ENCODE data around the gene CHST11.

GRCh38 chr12:104464899-104465298 is 8.2 kb downstream of the CHST11 start:
- TF ChIP-seq POLR2A (IDR thresholded peaks at IDR 0.05; ENCODE audit: low read depth, low read length): no peak
- TF ChIP-seq, protein P1, sequence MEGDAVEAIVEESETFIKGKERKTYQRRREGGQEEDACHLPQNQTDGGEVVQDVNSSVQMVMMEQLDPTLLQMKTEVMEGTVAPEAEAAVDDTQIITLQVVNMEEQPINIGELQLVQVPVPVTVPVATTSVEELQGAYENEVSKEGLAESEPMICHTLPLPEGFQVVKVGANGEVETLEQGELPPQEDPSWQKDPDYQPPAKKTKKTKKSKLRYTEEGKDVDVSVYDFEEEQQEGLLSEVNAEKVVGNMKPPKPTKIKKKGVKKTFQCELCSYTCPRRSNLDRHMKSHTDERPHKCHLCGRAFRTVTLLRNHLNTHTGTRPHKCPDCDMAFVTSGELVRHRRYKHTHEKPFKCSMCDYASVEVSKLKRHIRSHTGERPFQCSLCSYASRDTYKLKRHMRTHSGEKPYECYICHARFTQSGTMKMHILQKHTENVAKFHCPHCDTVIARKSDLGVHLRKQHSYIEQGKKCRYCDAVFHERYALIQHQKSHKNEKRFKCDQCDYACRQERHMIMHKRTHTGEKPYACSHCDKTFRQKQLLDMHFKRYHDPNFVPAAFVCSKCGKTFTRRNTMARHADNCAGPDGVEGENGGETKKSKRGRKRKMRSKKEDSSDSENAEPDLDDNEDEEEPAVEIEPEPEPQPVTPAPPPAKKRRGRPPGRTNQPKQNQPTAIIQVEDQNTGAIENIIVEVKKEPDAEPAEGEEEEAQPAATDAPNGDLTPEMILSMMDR (IDR thresholded peaks at IDR 0.05 in 2 of 3, conservative IDR thresholded peaks at IDR 0.05 in 1 of 3; ENCODE audit: control insufficient read depth in 2 of 3, extremely low read depth in 1 of 3, insufficient read depth in 1 of 3, low read depth in 3 of 3, low read length in 3 of 3): no peak
- TF ChIP-seq SP1 (IDR thresholded peaks at IDR 0.05; ENCODE audit: low read depth, low read length): no peak
- no peak for TF ChIP-seq SREBF2 (IDR thresholded peaks at IDR 0.05; ENCODE audit: low read length)
- TF ChIP-seq, protein P2, sequence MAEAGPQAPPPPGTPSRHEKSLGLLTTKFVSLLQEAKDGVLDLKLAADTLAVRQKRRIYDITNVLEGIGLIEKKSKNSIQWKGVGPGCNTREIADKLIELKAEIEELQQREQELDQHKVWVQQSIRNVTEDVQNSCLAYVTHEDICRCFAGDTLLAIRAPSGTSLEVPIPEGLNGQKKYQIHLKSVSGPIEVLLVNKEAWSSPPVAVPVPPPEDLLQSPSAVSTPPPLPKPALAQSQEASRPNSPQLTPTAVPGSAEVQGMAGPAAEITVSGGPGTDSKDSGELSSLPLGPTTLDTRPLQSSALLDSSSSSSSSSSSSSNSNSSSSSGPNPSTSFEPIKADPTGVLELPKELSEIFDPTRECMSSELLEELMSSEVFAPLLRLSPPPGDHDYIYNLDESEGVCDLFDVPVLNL (IDR thresholded peaks at IDR 0.05; ENCODE audit: low read depth, low read length): no peak
- TF ChIP-seq HCFC1 (IDR thresholded peaks at IDR 0.05; ENCODE audit: low read length): no peak
- no peak for TF ChIP-seq CEBPB (IDR thresholded peaks at IDR 0.05; ENCODE audit: borderline replicate concordance in 1 of 2, low read depth in 2 of 2, low read length in 2 of 2)
- no peak for TF ChIP-seq TCF7 (IDR thresholded peaks at IDR 0.05; ENCODE audit: borderline replicate concordance)
- no peak for TF ChIP-seq SPI1 (IDR thresholded peaks at IDR 0.05; ENCODE audit: borderline replicate concordance, insufficient read depth, low read depth, low read length)
- TF ChIP-seq ATF7 (IDR thresholded peaks at IDR 0.05; ENCODE audit: low read depth): no peak
- TF ChIP-seq USF1 (IDR thresholded peaks at IDR 0.05; ENCODE audit: borderline replicate concordance, extremely low read length, insufficient read depth, low read depth, low read length): no peak
- TF ChIP-seq TAF1 (IDR thresholded peaks at IDR 0.05; ENCODE audit: borderline replicate concordance, low read depth, low read length): no peak
- TF ChIP-seq NR2C2 (IDR thresholded peaks at IDR 0.05; ENCODE audit: borderline replicate concordance, control insufficient read depth, insufficient read length, low read depth): no peak
